ENCODE data around the gene TXNDC2. TPM values are rescaled to one million over a fixed set of nuclear protein-coding genes. Genes with fewer than 3 reads are reported as not detected.

Gene TXNDC2
- total and polyA plus RNA-seq, 9 of the 15 experiments (the other 6 are each of a cell fraction or from before 2014, with no cell fraction given), result 1.2 to 4.9 (median 2.3) TPM

GRCh38 chr18:9884532-9885140 lies 1.1 kb upstream of the TXNDC2 start (continued):
- TF ChIP-seq PBX2 (CRISPR knock-in tag; IDR thresholded peaks at IDR 0.05; ENCODE audit: low read depth), result no peak
- TF ChIP-seq PBX2 (tag; conservative IDR thresholded peaks at IDR 0.05; ENCODE audit: low read depth), result 0 out of 2 replicates have a peak, but pooled peaks have one; percentile 20
- no peak for TF ChIP-seq MYC (IDR thresholded peaks at IDR 0.05; ENCODE audit: low read depth, low read length)
- no peak for TF ChIP-seq MYC (CRISPR knock-in tag; IDR thresholded peaks at IDR 0.05; ENCODE audit: borderline replicate concordance, low read depth)
- peak; percentile 74 for TF ChIP-seq PTRF (tag; IDR thresholded peaks at IDR 0.05)
- peak; percentile 37; the same call in 1 of the 2 replicates for TF ChIP-seq KLF6 (CRISPR knock-in tag; IDR thresholded peaks at IDR 0.05; ENCODE audit: borderline replicate concordance)
- TF ChIP-seq ZNF175 (CRISPR knock-in tag; IDR thresholded peaks at IDR 0.05; ENCODE audit: low read depth), result 0 out of 2 replicates have a peak, but pooled peaks have one; percentile 19
- TF ChIP-seq GTF2E2 (tag; IDR thresholded peaks at IDR 0.05), result no peak
- 0 out of 2 replicates have a peak, but pooled peaks have one; percentile 2 for TF ChIP-seq NFE2 (IDR thresholded peaks at IDR 0.05; ENCODE audit: low read depth)
- 0 out of 4 replicates have a peak, but pooled peaks of 1 of the 2 experiments have one; percentile 53 for TF ChIP-seq TEAD1 (CRISPR knock-in tag; IDR thresholded peaks at IDR 0.05)
- 0 out of 2 replicates have a peak, but pooled peaks have one; percentile 23 for TF ChIP-seq AFF4 (CRISPR knock-in tag; IDR thresholded peaks at IDR 0.05)
- no peak for TF ChIP-seq ID3 (CRISPR knock-in tag; IDR thresholded peaks at IDR 0.05)
- TF ChIP-seq ID3 (tag; IDR thresholded peaks at IDR 0.05), result no peak
- TF ChIP-seq TOE1 (IDR thresholded peaks at IDR 0.05; ENCODE audit: borderline replicate concordance), result no peak
- no peak for TF ChIP-seq TOE1 (CRISPR knock-in tag; IDR thresholded peaks at IDR 0.05; ENCODE audit: borderline replicate concordance, low read depth)
- TF ChIP-seq ZNF134 (CRISPR knock-in tag; conservative IDR thresholded peaks at IDR 0.05), result 0 out of 2 replicates have a peak, but pooled peaks have one; percentile 6
- TF ChIP-seq SMARCA4 (IDR thresholded peaks at IDR 0.05), result peak; percentile 45
- no peak for TF ChIP-seq ZNF24 (IDR thresholded peaks at IDR 0.05)
- no peak for TF ChIP-seq JUN (IDR thresholded peaks at IDR 0.05; ENCODE audit: borderline replicate concordance, low read depth, low read length)
- TF ChIP-seq JUN (CRISPR knock-in tag; IDR thresholded peaks at IDR 0.05; ENCODE audit: borderline replicate concordance), result no peak

Data from K562 (cell line).